Measurements from ENCODE around the gene CEP85L. TPM values are rescaled to one million over a fixed set of nuclear protein-coding genes. Genes with fewer than 3 reads are reported as not detected.

The CEP85L gene
- total RNA-seq, 1 donor from 2014 or later: 51.5 TPM

- DNase-seq: no peak
- Mint-ChIP-seq H3K27me3 (ENCODE audit: unreplicated experiment) (peaks cover 2% of the 10 kb centered on the region), H3K4me1 (ENCODE audit: low read depth, unreplicated experiment) (peaks cover 13% of the 10 kb centered on the region), H3K27ac (ENCODE audit: unreplicated experiment) (peak overlapping the region; percentile 40), H3K36me3 (ENCODE audit: unreplicated experiment) (no peaks in the 10 kb centered on the region), H3K9me3 (ENCODE audit: unreplicated experiment) (no peaks in the 10 kb centered on the region), H3K4me3 (ENCODE audit: unreplicated experiment) (no peak overlapping the region)
- TF ChIP-seq, protein P1, sequence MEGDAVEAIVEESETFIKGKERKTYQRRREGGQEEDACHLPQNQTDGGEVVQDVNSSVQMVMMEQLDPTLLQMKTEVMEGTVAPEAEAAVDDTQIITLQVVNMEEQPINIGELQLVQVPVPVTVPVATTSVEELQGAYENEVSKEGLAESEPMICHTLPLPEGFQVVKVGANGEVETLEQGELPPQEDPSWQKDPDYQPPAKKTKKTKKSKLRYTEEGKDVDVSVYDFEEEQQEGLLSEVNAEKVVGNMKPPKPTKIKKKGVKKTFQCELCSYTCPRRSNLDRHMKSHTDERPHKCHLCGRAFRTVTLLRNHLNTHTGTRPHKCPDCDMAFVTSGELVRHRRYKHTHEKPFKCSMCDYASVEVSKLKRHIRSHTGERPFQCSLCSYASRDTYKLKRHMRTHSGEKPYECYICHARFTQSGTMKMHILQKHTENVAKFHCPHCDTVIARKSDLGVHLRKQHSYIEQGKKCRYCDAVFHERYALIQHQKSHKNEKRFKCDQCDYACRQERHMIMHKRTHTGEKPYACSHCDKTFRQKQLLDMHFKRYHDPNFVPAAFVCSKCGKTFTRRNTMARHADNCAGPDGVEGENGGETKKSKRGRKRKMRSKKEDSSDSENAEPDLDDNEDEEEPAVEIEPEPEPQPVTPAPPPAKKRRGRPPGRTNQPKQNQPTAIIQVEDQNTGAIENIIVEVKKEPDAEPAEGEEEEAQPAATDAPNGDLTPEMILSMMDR (IDR thresholded peaks at IDR 0.05; ENCODE audit: partially characterized antibody, unreplicated experiment): no peak
Observed at GRCh38 chr6:118562959-118563358, 88.4 kb downstream of the CEP85L start.

DNA sequence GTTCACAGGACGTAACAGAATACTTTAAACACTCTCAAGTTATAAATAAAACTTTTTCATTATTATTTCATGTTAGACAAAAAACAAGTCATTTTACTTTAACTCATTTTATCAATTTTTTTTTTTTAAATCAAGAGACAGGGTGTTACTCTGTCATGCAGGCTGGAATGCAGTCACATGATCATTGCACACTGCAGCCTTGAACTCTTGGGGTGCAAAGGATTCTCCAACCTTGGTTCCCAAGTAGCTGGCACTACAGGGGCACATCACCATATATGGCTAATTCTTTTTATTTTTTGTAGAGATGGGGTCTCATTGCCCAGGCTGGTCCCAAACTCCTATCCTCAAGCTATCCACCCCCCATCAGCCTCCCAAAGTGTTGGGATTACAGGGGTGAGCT, 89.1 kb downstream of the CEP85L start:
- no peak for DNase-seq
- Mint-ChIP-seq H3K36me3 (ENCODE audit: unreplicated experiment) (no peaks in the 10 kb centered on the region), H3K4me3 (ENCODE audit: unreplicated experiment) (no peak overlapping the region), H3K27ac (ENCODE audit: unreplicated experiment) (no peak overlapping the region), H3K9me3 (ENCODE audit: unreplicated experiment) (no peaks in the 10 kb centered on the region), H3K27me3 (ENCODE audit: unreplicated experiment) (peaks cover 2% of the 10 kb centered on the region), H3K4me1 (ENCODE audit: low read depth, unreplicated experiment) (peaks cover 13% of the 10 kb centered on the region)
- TF ChIP-seq, protein P1 (IDR thresholded peaks at IDR 0.05; ENCODE audit: partially characterized antibody, unreplicated experiment): no peak

- H3K4me3 Mint-ChIP-seq (ENCODE audit: unreplicated experiment): no peak overlapping the region
- no peaks in the 10 kb centered on the region for H3K27me3 Mint-ChIP-seq (ENCODE audit: unreplicated experiment)
- H3K27ac Mint-ChIP-seq (ENCODE audit: unreplicated experiment): no peak overlapping the region
- TF ChIP-seq, protein P1 (IDR thresholded peaks at IDR 0.05; ENCODE audit: partially characterized antibody, unreplicated experiment): no peak
- H3K36me3 Mint-ChIP-seq (ENCODE audit: unreplicated experiment): no peaks in the 10 kb centered on the region
- no peak for DNase-seq
- H3K4me1 Mint-ChIP-seq (ENCODE audit: low read depth, unreplicated experiment): peaks cover 7% of the 10 kb centered on the region
- H3K9me3 Mint-ChIP-seq (ENCODE audit: unreplicated experiment): no peaks in the 10 kb centered on the region
Observed at GRCh38 chr6:118559659-118560058, 91.7 kb downstream of the CEP85L start.

DNA sequence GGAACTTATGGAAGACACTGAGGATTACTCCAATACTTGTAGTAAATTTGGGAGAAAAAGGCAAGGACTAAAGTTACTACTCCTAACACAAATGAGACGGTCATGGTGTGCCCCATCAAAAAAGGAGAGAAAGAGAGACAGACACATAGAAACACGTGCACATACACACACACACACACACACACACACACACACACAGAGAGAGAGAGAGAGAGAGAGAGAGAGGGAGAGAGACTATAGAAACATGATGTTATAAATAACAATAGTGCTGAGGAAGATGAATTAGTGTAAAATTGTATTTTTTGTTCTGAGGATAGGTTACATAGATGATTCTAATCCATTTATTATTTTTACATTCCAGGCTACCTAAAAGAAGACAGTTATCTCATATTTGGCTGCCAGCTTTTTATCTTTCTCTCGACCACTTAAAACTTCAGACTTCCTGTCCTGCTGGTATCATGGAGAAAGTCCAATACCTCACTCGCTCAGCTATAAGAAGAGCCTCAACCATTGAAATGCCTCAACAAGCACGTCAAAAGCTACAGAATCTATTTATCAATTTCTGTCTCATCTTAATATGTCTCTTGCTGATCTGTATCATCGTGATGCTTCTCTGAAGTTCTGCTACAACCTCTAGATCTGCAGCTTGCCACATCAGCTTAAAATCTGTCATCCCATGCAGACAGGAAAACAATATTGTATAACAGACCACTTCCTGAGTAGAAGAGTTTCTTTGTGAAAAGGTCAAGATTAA, 92.8 kb downstream of the CEP85L start:
- H3K36me3 Mint-ChIP-seq (ENCODE audit: unreplicated experiment): no peaks in the 10 kb centered on the region
- no peak for DNase-seq
- H3K9me3 Mint-ChIP-seq (ENCODE audit: unreplicated experiment): no peaks in the 10 kb centered on the region
- TF ChIP-seq, protein P1 (IDR thresholded peaks at IDR 0.05; ENCODE audit: partially characterized antibody, unreplicated experiment): no peak
- no peak overlapping the region for H3K27ac Mint-ChIP-seq (ENCODE audit: unreplicated experiment)
- H3K4me3 Mint-ChIP-seq (ENCODE audit: unreplicated experiment): no peak overlapping the region
- H3K27me3 Mint-ChIP-seq (ENCODE audit: unreplicated experiment): no peaks in the 10 kb centered on the region
- H3K4me1 Mint-ChIP-seq (ENCODE audit: low read depth, unreplicated experiment): peaks cover 7% of the 10 kb centered on the region

DNA sequence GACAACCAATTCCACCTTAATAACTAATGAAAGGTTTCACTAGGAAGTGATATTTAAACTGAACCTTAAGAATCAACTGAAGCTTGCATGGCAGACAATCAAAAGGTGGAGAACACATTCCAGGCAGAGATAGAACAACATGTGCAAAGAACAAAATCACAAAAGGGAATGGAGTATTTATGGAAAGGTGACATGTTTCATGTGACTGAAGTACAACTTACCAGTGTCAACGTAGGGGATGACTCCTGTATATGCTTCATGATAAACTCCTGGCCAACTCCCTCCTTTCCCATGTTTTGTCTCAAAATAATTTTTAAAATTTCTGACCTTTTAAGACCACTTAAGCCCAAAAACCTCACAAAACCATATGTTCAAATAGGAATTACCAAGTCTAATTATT, 96.7 kb downstream of the CEP85L start:
- Mint-ChIP-seq H3K27me3 (ENCODE audit: unreplicated experiment) (no peaks in the 10 kb centered on the region), H3K4me3 (ENCODE audit: unreplicated experiment) (no peak overlapping the region), H3K9me3 (ENCODE audit: unreplicated experiment) (no peaks in the 10 kb centered on the region), H3K36me3 (ENCODE audit: unreplicated experiment) (no peaks in the 10 kb centered on the region), H3K27ac (ENCODE audit: unreplicated experiment) (no peak overlapping the region), H3K4me1 (ENCODE audit: low read depth, unreplicated experiment) (no peaks in the 10 kb centered on the region)
- TF ChIP-seq, protein P1 (IDR thresholded peaks at IDR 0.05; ENCODE audit: partially characterized antibody, unreplicated experiment): no peak
- DNase-seq: no peak

Measured in glutamatergic neuron (in vitro differentiated cells).